ENCODE data around the gene RAB40A.

Gene RAB40A

DNA sequence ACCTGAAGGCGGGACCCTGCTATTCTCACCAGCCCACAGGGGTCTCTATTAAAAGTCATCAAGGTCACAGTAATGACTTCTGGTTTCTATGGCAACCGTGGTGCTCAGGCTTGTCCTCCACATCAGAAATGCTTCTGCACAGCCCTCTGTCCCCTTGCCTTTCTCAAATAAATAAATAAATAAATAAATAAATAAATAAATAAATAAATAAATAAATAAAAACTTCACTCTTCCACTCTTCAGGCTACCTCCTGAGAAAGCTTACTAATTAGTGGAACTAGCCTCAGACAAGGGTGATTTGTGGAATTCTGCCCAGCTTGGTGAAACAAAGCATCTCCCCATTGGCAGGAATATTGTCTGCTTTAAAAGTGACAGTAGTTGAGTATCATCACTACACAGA lies 5.5 kb upstream of the RAB40A start:
- Histone ChIP-seq H3K4me3 (no peak overlapping the region), H3K27ac (no peak overlapping the region)
- no peak for DNase-seq (ENCODE audit: low spot score)
- TF ChIP-seq, protein P1, sequence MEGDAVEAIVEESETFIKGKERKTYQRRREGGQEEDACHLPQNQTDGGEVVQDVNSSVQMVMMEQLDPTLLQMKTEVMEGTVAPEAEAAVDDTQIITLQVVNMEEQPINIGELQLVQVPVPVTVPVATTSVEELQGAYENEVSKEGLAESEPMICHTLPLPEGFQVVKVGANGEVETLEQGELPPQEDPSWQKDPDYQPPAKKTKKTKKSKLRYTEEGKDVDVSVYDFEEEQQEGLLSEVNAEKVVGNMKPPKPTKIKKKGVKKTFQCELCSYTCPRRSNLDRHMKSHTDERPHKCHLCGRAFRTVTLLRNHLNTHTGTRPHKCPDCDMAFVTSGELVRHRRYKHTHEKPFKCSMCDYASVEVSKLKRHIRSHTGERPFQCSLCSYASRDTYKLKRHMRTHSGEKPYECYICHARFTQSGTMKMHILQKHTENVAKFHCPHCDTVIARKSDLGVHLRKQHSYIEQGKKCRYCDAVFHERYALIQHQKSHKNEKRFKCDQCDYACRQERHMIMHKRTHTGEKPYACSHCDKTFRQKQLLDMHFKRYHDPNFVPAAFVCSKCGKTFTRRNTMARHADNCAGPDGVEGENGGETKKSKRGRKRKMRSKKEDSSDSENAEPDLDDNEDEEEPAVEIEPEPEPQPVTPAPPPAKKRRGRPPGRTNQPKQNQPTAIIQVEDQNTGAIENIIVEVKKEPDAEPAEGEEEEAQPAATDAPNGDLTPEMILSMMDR (IDR thresholded peaks at IDR 0.05), result no peak

DNA sequence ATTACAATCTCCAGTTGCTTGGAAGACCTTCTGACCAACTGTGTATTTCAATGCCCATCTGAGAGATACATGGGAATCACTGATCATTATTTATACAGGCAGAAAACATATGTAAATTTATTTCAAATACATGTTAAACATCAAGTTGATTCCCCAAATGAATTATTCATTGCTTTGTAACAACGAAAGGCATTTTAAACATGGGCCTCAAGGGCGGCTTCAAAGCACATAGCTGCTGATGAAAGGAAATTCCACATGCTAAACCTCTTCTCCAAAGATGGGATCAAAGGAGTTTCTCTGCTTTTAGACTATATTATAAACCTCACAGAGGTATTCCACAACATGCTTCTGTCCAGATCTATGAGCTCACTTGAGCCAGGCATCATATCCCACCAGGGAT lies 4.3 kb upstream of the RAB40A start:
- TF ChIP-seq, protein P1 (IDR thresholded peaks at IDR 0.05), result no peak
- H3K4me3 ChIP-seq, result no peak overlapping the region
- no peak for DNase-seq (ENCODE audit: low spot score)
- H3K27ac ChIP-seq, result no peak overlapping the region

DNA sequence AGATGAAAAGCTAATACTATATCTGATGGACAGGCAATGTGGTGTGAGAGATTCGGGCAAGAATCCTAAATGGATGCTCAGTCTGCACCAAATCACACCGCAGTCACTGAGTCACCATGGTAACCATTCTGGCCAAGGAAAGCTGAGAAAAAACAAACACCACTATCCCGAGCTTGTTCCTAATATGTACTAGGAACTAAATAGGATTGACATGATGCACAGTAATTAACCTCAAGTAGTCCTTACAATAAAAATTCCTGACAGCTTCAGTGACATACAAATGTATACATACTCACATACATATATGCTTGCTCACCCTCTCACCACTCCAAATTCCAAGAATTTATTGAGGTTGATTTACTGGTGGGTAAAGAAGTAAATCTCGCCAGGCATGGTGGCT lies 1.1 kb upstream of the RAB40A start:
- Histone ChIP-seq H3K4me3 (no peak overlapping the region), H3K27ac (no peak overlapping the region)
- TF ChIP-seq, protein P1 (IDR thresholded peaks at IDR 0.05), result no peak
- DNase-seq (ENCODE audit: low spot score), result no peak

DNA sequence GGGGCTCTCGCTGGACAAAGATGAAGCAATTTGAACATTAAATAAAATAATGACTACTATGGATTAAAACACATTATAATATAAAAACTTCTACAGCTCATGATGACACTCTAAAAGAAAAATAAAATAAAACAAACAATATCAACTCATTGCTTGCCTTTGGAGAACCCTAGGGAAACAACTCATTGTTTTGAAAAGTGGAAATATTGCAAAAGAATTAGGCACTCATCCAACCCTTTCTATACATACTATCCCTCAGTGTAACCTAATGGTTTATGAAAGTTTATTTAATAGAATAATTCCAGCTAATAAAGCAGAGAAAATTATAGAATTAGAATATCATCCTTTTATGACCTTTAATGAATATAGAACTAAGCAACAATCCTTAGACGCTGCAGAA lies 718 bp downstream of the RAB40A start:
- DNase-seq (ENCODE audit: low spot score), result no peak
- Histone ChIP-seq H3K4me3 (no peak overlapping the region), H3K27ac (no peak overlapping the region)
- TF ChIP-seq, protein P1 (IDR thresholded peaks at IDR 0.05), result no peak

DNA sequence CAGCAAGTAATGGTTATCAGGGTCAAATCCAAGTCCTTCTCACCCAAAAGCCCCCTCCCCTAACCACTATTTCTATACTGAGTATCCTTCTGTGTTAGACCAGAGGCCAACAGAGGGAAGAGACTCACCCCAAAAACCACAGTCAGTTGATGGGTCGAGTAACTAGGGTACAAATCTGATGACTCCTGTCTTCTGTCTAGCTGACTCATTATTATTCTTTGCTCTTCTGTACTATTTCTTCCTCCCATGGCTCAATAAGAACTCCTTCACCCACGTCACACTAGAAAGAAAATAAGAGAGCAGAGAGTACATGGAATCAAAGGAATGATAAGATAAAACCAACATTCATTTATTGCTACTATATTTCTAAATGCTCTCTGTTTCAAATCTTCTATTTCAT lies 2.0 kb downstream of the RAB40A start:
- no peak for DNase-seq (ENCODE audit: low spot score)
- H3K27ac ChIP-seq, result no peak overlapping the region
- TF ChIP-seq, protein P1 (IDR thresholded peaks at IDR 0.05), result no peak
- H3K4me3 ChIP-seq, result no peak overlapping the region

DNA sequence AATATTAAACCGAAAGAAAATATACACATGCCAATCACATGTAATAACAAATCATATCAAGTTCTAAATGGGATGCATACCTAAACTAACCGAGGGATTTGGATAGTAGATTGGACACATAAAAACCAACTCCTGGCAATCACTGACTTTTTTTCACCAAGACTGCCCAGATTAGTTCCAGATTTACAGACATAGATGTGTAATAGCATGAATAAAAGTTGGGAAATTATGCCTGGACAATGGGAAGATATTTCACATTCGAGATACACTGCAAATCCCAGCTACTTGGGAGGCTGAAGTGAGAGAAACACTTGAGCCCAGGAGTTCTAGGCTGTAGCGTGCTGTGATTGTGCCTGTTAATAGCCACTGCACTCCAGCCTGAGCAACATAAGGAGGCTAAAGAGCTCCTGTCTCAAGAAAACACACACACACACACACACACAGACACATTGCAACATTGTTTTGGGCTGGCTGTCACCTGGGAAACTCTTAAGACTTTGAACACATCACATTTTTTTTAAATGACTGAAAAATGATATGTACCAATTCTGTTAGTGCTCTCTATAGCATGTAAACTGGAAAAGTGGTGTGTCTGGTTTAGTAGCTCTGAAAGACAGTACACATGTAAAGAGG lies 5.7 kb downstream of the RAB40A start:
- Histone ChIP-seq H3K27ac (no peak overlapping the region), H3K4me3 (no peak overlapping the region)
- no peak for DNase-seq (ENCODE audit: low spot score)
- TF ChIP-seq, protein P1 (IDR thresholded peaks at IDR 0.05), result no peak

DNA sequence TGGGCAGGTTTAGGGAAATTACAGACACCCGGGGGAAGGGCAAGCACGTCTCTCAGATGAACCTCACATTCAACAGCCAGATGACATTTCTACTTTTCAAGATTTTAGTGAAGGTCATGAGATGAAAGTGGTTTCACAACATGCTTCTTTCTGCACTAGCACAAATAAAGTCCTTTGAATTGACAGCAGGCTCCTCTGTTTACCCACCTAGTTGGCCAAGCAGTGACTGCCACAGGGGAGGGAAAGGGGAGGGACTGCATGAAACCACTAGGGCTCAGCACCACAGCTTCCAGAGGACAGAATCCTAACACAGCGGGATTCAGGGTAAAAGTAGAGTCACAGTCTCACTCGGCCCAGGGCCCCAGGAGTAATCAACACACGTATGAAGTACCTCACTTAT lies 6.2 kb downstream of the RAB40A start:
- TF ChIP-seq, protein P1 (IDR thresholded peaks at IDR 0.05), result no peak
- H3K27ac ChIP-seq, result no peak overlapping the region
- H3K4me3 ChIP-seq, result no peak overlapping the region
- no peak for DNase-seq (ENCODE audit: low spot score)

Measured in coronary artery (tissue), 2 donors.